Endometrial microvascular endothelial cells (primary cell): ENCODE measurements around the gene TBC1D22B. TPM values are rescaled to one million over a fixed set of nuclear protein-coding genes. Genes with fewer than 3 reads are reported as not detected.
"Not testable (repeated sequence)": the region's sequence is repeated elsewhere in the genome, so short reads cannot be mapped to it uniquely, and the experiment has no call there.

Experiments
- in situ Hi-C: cut with HindIII; loops from 2 replicates; pipeline ENCODE4 v1.10.0; 2017; ENCODE audit warnings: low sequenced_read_pairs, low pct_unique_long_range_greater_than_20kb; ENCODE audit errors: inconsistent ontology term
- total RNA-seq: library from RNA; depleted of rRNA; stranded (reverse); fragments of >200 nt; gene quantifications from one replicate; pipeline ENCODE4 v1.2.3, GENCODE V29; 2015; ENCODE audit errors: inconsistent ontology term

The TBC1D22B gene
- total RNA-seq, 1 donor from 2014 or later, result 15.4 TPM

GRCh38 chr6:37313723-37314486, 56.3 kb downstream of the TBC1D22B start:
- in situ Hi-C loops, result no loop called here

- in situ Hi-C loops, result no loop called here
Measured at GRCh38 chr6:37314487-37315156, 57.0 kb downstream of the TBC1D22B start.

GRCh38 chr6:37315157-37315515, 57.6 kb downstream of the TBC1D22B start:
- in situ Hi-C loops, result no loop called here

- in situ Hi-C loops, result no loop called here
Measured at GRCh38 chr6:37316071-37316470, 58.5 kb downstream of the TBC1D22B start.

GRCh38 chr6:37317312-37318038, 59.9 kb downstream of the TBC1D22B start:
- in situ Hi-C loops, result no loop called here

- in situ Hi-C loops, result no loop called here
Measured at GRCh38 chr6:37319156-37319555, 61.6 kb downstream of the TBC1D22B start.

GRCh38 chr6:37319856-37320480, 62.4 kb downstream of the TBC1D22B start:
- in situ Hi-C loops, result no loop called here

- in situ Hi-C loops, result no loop called here
Measured at GRCh38 chr6:37320646-37321045, 63.1 kb downstream of the TBC1D22B start.

GRCh38 chr6:37321101-37321500, 63.5 kb downstream of the TBC1D22B start:
- in situ Hi-C loops, result no loop called here

- in situ Hi-C loops, result no loop called here
Measured at GRCh38 chr6:37321516-37322415, 64.2 kb downstream of the TBC1D22B start.

GRCh38 chr6:37323580-37323979, 66.0 kb downstream of the TBC1D22B start:
- in situ Hi-C loops, result no loop called here

- in situ Hi-C loops, result no loop called here
Measured at GRCh38 chr6:37324131-37325033, 66.8 kb downstream of the TBC1D22B start.

- in situ Hi-C loops, result not testable (repeated sequence)
Measured at GRCh38 chr6:37330345-37330744, 72.8 kb downstream of the TBC1D22B start.

- in situ Hi-C loops, result no loop called here
Measured at GRCh38 chr6:37331047-37331446, 73.5 kb downstream of the TBC1D22B start.

GRCh38 chr6:37332894-37333293, 75.3 kb downstream of the TBC1D22B start:
- in situ Hi-C loops, result no loop called here

- in situ Hi-C loops, result no loop called here
Measured at GRCh38 chr6:37334047-37334446, 76.5 kb downstream of the TBC1D22B start.

- in situ Hi-C loops, result not testable (repeated sequence)
Measured at GRCh38 chr6:37338317-37338716, 80.7 kb downstream of the TBC1D22B start.
